Activated CD4-positive, alpha-beta T cell treated with anti-CD3 and anti-CD28 coated beads, Interleukin-2, Interleukin-4, amounts not matched to agents 100 ng/mL and 50 ng/mL, durations not matched to agents 16 hours and 8 hours (primary cell): Measurements from ENCODE around the gene IGFALS.
"Not testable (repeated sequence)": the region's sequence is repeated elsewhere in the genome, so short reads cannot be mapped to it uniquely, and the experiment has no call there.

ENCODE experiments used
- DNase-seq: peaks from one replicate; pipeline ENCODE4 v3.0.0-alpha.2; 2020; ENCODE audit warnings: low spot score

IGFALS gene

GRCh38 chr16:1818204-1818872 lies 24.8 kb upstream of the IGFALS start:
- no peak for DNase-seq

- no peak for DNase-seq
These were observed 24.2 kb upstream of the IGFALS start for GRCh38 chr16:1817716-1818115.

GRCh38 chr16:1817276-1817589 lies 23.7 kb upstream of the IGFALS start:
- no peak for DNase-seq

GRCh38 chr16:1816396-1817275 lies 23.1 kb upstream of the IGFALS start:
- no peak for DNase-seq

- DNase-seq, result no peak
These were observed 22.0 kb upstream of the IGFALS start for GRCh38 chr16:1815461-1815860.

GRCh38 chr16:1812732-1813163 lies 19.2 kb upstream of the IGFALS start:
- DNase-seq, result peak; percentile 46

GRCh38 chr16:1810536-1810935 lies 17.0 kb upstream of the IGFALS start:
- no peak for DNase-seq

GRCh38 chr16:1810106-1810505 lies 16.6 kb upstream of the IGFALS start:
- no peak for DNase-seq

- DNase-seq, result no peak
These were observed 15.8 kb upstream of the IGFALS start for GRCh38 chr16:1809281-1809801.

- DNase-seq, result no peak
These were observed 15.2 kb upstream of the IGFALS start for GRCh38 chr16:1808691-1809090.

GRCh38 chr16:1807626-1808025 lies 14.1 kb upstream of the IGFALS start:
- DNase-seq, result no peak

- no peak for DNase-seq
These were observed 7.2 kb upstream of the IGFALS start for GRCh38 chr16:1800701-1801100.

GRCh38 chr16:1799263-1799662 lies 5.8 kb upstream of the IGFALS start:
- DNase-seq, result not testable (repeated sequence)

GRCh38 chr16:1794908-1795666 lies 1.6 kb upstream of the IGFALS start:
- no peak for DNase-seq

- DNase-seq, result no peak
These were observed 841 bp upstream of the IGFALS start for GRCh38 chr16:1794221-1794871.

- DNase-seq, result no peak
These were observed 498 bp downstream of the IGFALS start for GRCh38 chr16:1792836-1793577.

- no peak for DNase-seq
These were observed 1.3 kb downstream of the IGFALS start for GRCh38 chr16:1791943-1792812.

- DNase-seq, result no peak
These were observed 2.1 kb downstream of the IGFALS start for GRCh38 chr16:1791256-1791942.

GRCh38 chr16:1790611-1791255 lies 2.8 kb downstream of the IGFALS start:
- DNase-seq, result no peak
